Measurements from ENCODE around the gene ETV6.

Gene ETV6

DNA sequence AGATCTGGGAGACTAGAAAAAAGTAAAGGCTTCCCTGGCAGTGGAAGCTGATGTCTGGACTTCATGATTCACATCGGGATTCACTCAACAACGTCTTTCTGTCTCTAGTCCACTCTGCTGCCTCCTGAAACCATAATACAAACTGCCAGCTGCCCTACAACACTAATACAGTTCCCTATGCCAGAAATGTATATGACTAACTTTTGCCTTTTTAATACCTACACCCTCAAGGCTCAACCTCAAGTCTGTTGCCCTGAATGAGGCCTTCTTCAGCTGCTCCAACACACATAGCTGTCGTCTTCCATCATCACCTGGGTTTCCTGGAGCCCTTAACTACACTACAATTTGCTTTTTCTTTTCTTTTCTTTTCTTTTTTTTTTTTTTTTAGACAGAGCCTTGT is 238.6 kb downstream of the ETV6 start:
- H3K4me1 ChIP-seq (ENCODE audit: control insufficient read depth, insufficient read depth, low read length) = peaks cover 10% of the 10 kb centered on the region
- DNase-seq (ENCODE audit: low read depth) = no peak
- no peak overlapping the region for H3K9ac ChIP-seq (ENCODE audit: low read length)
- no peaks in the 10 kb centered on the region for H3K9me3 ChIP-seq (ENCODE audit: control insufficient read depth, low read length)
- peaks cover 52% of the 10 kb centered on the region for H3K36me3 ChIP-seq (ENCODE audit: control insufficient read depth, insufficient read depth, low read length, severe bottlenecking)
- no peak overlapping the region for H3K4me3 ChIP-seq (ENCODE audit: low read length)
- no peaks in the 10 kb centered on the region for H3K27me3 ChIP-seq (replicated peaks; ENCODE audit: control insufficient read depth, insufficient read depth, low read length)

DNA sequence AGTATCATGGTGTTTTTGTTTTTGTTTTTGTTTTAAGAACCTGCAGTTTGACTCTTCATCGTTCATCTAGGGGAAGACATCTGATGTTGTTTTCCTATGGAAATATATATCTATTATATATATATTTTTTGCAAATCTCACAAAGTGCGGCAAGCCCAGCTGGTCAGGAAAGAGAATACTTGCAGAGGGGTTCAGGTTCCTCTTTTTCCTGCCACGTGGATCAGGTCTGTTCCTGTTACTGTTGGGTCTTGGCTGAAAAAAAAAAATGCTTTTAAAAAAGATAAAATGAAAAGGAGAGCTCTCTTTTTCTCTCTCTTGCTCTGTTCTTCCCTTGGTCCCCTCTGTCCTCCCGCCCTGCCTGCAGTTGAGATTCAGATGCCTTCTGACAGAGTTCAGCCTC is 241.9 kb downstream of the ETV6 start:
- no peak overlapping the region for H3K9ac ChIP-seq (ENCODE audit: low read length)
- H3K4me3 ChIP-seq (ENCODE audit: low read length) = no peak overlapping the region
- DNase-seq (ENCODE audit: low read depth) = no peak
- H3K9me3 ChIP-seq (ENCODE audit: control insufficient read depth, low read length) = no peaks in the 10 kb centered on the region
- no peaks in the 10 kb centered on the region for H3K4me1 ChIP-seq (ENCODE audit: control insufficient read depth, insufficient read depth, low read length)
- no peaks in the 10 kb centered on the region for H3K27me3 ChIP-seq (replicated peaks; ENCODE audit: control insufficient read depth, insufficient read depth, low read length)
- H3K36me3 ChIP-seq (ENCODE audit: control insufficient read depth, insufficient read depth, low read length, severe bottlenecking) = peaks cover 44% of the 10 kb centered on the region

DNA sequence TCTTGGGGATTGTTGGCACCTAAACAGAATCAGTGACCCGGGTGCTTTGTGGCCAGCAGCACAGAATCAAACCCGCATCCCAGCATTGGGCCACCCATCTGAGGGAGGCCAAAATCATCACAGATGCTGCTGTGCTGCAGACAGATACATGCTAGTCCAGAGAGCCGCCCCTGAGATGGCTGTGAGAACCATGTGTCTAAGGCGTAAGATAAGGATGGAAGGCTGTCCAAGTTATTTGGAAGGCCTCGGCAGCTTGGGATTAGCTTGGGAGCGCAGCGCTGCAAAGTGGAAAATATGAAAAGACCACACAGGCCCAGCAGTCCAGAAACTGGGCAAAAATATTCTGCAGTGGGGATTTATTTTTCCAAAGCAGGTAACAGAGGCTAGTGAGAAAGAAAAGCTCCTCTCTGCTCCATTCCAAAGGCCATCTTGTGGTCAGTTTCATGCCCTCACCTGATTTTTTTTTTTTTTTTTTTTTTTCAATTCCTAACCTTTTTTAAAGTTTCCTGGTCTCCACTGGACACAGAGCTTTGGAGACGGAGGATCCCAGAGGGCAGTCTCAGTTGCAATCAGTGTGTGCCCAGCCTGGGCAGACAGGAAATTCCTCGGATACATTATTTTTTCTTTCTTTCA is 242.4 kb downstream of the ETV6 start:
- DNase-seq (ENCODE audit: low read depth) = no peak
- Histone ChIP-seq H3K9ac (ENCODE audit: low read length) (no peak overlapping the region), H3K9me3 (ENCODE audit: control insufficient read depth, low read length) (no peaks in the 10 kb centered on the region), H3K27me3 (replicated peaks; ENCODE audit: control insufficient read depth, insufficient read depth, low read length) (no peaks in the 10 kb centered on the region), H3K4me1 (ENCODE audit: control insufficient read depth, insufficient read depth, low read length) (no peaks in the 10 kb centered on the region), H3K4me3 (ENCODE audit: low read length) (no peak overlapping the region), H3K36me3 (ENCODE audit: control insufficient read depth, insufficient read depth, low read length, severe bottlenecking) (peaks cover 38% of the 10 kb centered on the region)

DNA sequence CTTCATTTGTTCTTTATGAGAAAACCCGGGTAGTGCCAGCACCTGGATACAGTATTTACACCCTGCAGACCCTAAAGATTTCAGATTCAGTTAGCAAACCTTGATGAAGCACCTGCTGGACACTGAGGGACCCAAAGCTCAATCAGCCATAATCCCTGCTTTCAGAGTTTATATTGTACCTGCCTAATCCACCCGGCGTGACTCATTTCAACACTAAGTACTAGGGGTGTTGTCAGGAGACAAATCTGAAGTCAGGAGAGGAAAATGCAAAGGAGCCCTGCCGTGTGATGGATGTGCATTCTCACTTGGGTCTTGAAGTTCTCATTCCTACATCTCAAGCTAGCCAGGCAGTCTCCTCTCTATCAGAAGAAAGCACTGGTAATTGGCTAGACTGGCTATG is 244.5 kb downstream of the ETV6 start:
- Histone ChIP-seq H3K36me3 (ENCODE audit: control insufficient read depth, insufficient read depth, low read length, severe bottlenecking) (peaks cover 22% of the 10 kb centered on the region), H3K4me3 (ENCODE audit: low read length) (no peak overlapping the region), H3K27me3 (replicated peaks; ENCODE audit: control insufficient read depth, insufficient read depth, low read length) (no peaks in the 10 kb centered on the region), H3K9ac (ENCODE audit: low read length) (no peak overlapping the region), H3K9me3 (ENCODE audit: control insufficient read depth, low read length) (no peaks in the 10 kb centered on the region), H3K4me1 (ENCODE audit: control insufficient read depth, insufficient read depth, low read length) (no peaks in the 10 kb centered on the region)
- DNase-seq (ENCODE audit: low read depth) = no peak

- no peaks in the 10 kb centered on the region for H3K4me1 ChIP-seq (ENCODE audit: control insufficient read depth, insufficient read depth, low read length)
- no peaks in the 10 kb centered on the region for H3K9me3 ChIP-seq (ENCODE audit: control insufficient read depth, low read length)
- no peaks in the 10 kb centered on the region for H3K27me3 ChIP-seq (replicated peaks; ENCODE audit: control insufficient read depth, insufficient read depth, low read length)
- H3K36me3 ChIP-seq (ENCODE audit: control insufficient read depth, insufficient read depth, low read length, severe bottlenecking) = peaks cover 22% of the 10 kb centered on the region
- no peak overlapping the region for H3K9ac ChIP-seq (ENCODE audit: low read length)
- H3K4me3 ChIP-seq (ENCODE audit: low read length) = no peak overlapping the region
- no peak for DNase-seq (ENCODE audit: low read depth)
Measured at GRCh38 chr12:11894890-11895289, 245.4 kb downstream of the ETV6 start.

- H3K4me1 ChIP-seq (ENCODE audit: control insufficient read depth, insufficient read depth, low read length) = no peaks in the 10 kb centered on the region
- DNase-seq (ENCODE audit: low read depth) = no peak
- H3K36me3 ChIP-seq (ENCODE audit: control insufficient read depth, insufficient read depth, low read length, severe bottlenecking) = peaks cover 22% of the 10 kb centered on the region
- no peak overlapping the region for H3K4me3 ChIP-seq (ENCODE audit: low read length)
- no peaks in the 10 kb centered on the region for H3K9me3 ChIP-seq (ENCODE audit: control insufficient read depth, low read length)
- no peaks in the 10 kb centered on the region for H3K27me3 ChIP-seq (replicated peaks; ENCODE audit: control insufficient read depth, insufficient read depth, low read length)
- H3K9ac ChIP-seq (ENCODE audit: low read length) = no peak overlapping the region
Measured at GRCh38 chr12:11895421-11896078, 246.1 kb downstream of the ETV6 start.

DNA sequence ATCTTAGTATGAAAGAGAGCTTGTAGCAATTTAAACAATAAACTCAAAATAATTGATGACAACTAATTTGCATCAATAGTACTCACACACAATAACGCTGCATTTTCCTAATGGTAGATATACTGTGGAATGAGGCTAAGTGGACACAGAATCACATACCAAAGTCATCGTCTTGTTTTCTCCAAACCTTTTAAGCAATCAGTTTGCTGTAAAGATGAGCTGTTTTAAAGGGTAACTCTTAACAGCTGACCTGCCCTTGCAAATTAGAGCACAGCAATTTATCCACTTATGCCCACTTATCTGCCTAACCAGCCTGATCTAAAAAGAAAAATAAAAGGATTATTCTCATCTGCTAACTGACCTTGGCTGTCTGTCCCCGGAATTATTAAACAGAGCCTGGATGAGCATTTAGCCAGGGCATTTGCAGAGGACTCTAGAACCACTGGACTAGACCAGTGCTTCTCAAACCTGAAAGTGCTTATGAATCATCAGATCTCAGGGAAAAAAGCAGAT is 247.0 kb downstream of the ETV6 start:
- no peak for DNase-seq (ENCODE audit: low read depth)
- Histone ChIP-seq H3K36me3 (ENCODE audit: control insufficient read depth, insufficient read depth, low read length, severe bottlenecking) (peaks cover 13% of the 10 kb centered on the region), H3K9ac (ENCODE audit: low read length) (no peak overlapping the region), H3K4me1 (ENCODE audit: control insufficient read depth, insufficient read depth, low read length) (no peaks in the 10 kb centered on the region), H3K4me3 (ENCODE audit: low read length) (no peak overlapping the region), H3K9me3 (ENCODE audit: control insufficient read depth, low read length) (no peaks in the 10 kb centered on the region), H3K27me3 (replicated peaks; ENCODE audit: control insufficient read depth, insufficient read depth, low read length) (no peaks in the 10 kb centered on the region)

DNA sequence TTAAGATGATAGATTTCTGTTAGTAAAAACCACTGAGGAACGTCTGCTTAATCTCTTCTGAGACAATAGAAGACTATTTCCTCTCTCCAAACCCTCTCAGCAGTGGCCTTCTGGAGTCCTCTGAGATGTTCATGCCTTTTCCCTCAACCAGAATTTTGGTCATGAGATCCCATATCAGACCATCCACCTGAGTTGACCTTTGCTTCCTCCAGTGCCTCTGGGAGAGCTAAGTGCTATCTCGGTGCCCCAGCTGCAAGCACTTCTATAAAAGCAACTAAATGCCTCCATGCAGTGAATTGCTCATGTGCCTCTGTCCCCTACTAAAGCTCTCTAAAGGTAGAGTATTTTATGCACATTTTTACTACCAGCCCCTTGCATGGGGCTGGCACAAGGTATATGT is 248.4 kb downstream of the ETV6 start:
- no peak overlapping the region for H3K4me3 ChIP-seq (ENCODE audit: low read length)
- no peak overlapping the region for H3K9ac ChIP-seq (ENCODE audit: low read length)
- H3K4me1 ChIP-seq (ENCODE audit: control insufficient read depth, insufficient read depth, low read length) = no peaks in the 10 kb centered on the region
- peaks cover 6% of the 10 kb centered on the region for H3K36me3 ChIP-seq (ENCODE audit: control insufficient read depth, insufficient read depth, low read length, severe bottlenecking)
- no peak for DNase-seq (ENCODE audit: low read depth)
- no peaks in the 10 kb centered on the region for H3K9me3 ChIP-seq (ENCODE audit: control insufficient read depth, low read length)
- H3K27me3 ChIP-seq (replicated peaks; ENCODE audit: control insufficient read depth, insufficient read depth, low read length) = peaks cover under 1% of the 10 kb centered on the region

GRCh38 chr12:11901701-11902524 is 252.4 kb downstream of the ETV6 start:
- Histone ChIP-seq H3K4me3 (ENCODE audit: low read length) (no peak overlapping the region), H3K36me3 (ENCODE audit: control insufficient read depth, insufficient read depth, low read length, severe bottlenecking) (no peaks in the 10 kb centered on the region), H3K9ac (ENCODE audit: low read length) (no peak overlapping the region), H3K27me3 (replicated peaks; ENCODE audit: control insufficient read depth, insufficient read depth, low read length) (peaks cover 4% of the 10 kb centered on the region), H3K4me1 (ENCODE audit: control insufficient read depth, insufficient read depth, low read length) (peaks cover 5% of the 10 kb centered on the region), H3K9me3 (ENCODE audit: control insufficient read depth, low read length) (peaks cover 3% of the 10 kb centered on the region)
- no peak for DNase-seq (ENCODE audit: low read depth)

DNA sequence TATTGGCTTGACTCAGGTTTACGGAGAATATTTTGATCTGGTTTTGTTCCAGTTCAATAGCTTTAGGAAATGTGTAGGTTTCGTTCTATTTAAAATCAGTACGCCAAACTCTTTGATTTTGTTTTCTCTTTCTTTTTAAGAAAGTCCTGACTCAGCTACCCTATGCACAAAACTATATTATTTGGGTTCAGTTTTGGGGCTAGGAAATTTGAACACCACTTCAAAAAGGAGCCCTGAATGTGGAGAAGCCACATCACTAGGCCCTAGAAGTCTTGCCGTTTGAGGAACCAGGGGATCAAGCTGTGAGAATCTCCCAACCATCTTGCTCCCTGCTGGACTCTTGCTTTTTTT is 253.0 kb downstream of the ETV6 start:
- H3K4me3 ChIP-seq (ENCODE audit: low read length) = no peak overlapping the region
- peaks cover 9% of the 10 kb centered on the region for H3K9me3 ChIP-seq (ENCODE audit: control insufficient read depth, low read length)
- H3K4me1 ChIP-seq (ENCODE audit: control insufficient read depth, insufficient read depth, low read length) = peaks cover 8% of the 10 kb centered on the region
- no peak overlapping the region for H3K9ac ChIP-seq (ENCODE audit: low read length)
- DNase-seq (ENCODE audit: low read depth) = no peak
- no peaks in the 10 kb centered on the region for H3K36me3 ChIP-seq (ENCODE audit: control insufficient read depth, insufficient read depth, low read length, severe bottlenecking)
- peaks cover 4% of the 10 kb centered on the region for H3K27me3 ChIP-seq (replicated peaks; ENCODE audit: control insufficient read depth, insufficient read depth, low read length)

GRCh38 chr12:11904124-11904523 is 254.7 kb downstream of the ETV6 start:
- no peaks in the 10 kb centered on the region for H3K36me3 ChIP-seq (ENCODE audit: control insufficient read depth, insufficient read depth, low read length, severe bottlenecking)
- peaks cover 20% of the 10 kb centered on the region for H3K9me3 ChIP-seq (ENCODE audit: control insufficient read depth, low read length)
- peaks cover 8% of the 10 kb centered on the region for H3K4me1 ChIP-seq (ENCODE audit: control insufficient read depth, insufficient read depth, low read length)
- no peak overlapping the region for H3K9ac ChIP-seq (ENCODE audit: low read length)
- no peak for DNase-seq (ENCODE audit: low read depth)
- no peak overlapping the region for H3K4me3 ChIP-seq (ENCODE audit: low read length)
- peaks cover 4% of the 10 kb centered on the region for H3K27me3 ChIP-seq (replicated peaks; ENCODE audit: control insufficient read depth, insufficient read depth, low read length)
